Cardiac muscle cell (in vitro differentiated cells and primary cell): ENCODE measurements around the gene IMMP2L. TPM values are rescaled to one million over a fixed set of nuclear protein-coding genes. Genes with fewer than 3 reads are reported as not detected.

ENCODE experiments used
- DNase-seq, 2 donors: peaks; one replicate each; pipeline versions ENCODE4 v3.0.0 to v3.0.0-alpha.2; 2010 to 2017; ENCODE audit warnings: low read depth in 1 of 2, low spot score in 1 of 2
- H3K27ac ChIP-seq: fragments of 200-600 bp; sonication (generic); 2 replicates; pipeline ENCODE4 v1.5.1; 2016
- H3K27me3 ChIP-seq: fragments of 200-600 bp; sonication (generic); 2 replicates; pipeline ENCODE4 v1.6.0; 2016; ENCODE audit warnings: control low read depth
- H3K36me3 ChIP-seq: fragments of 200-600 bp; sonication (generic); 2 replicates; pipeline ENCODE4 v1.5.1; 2016; ENCODE audit warnings: control low read depth
- H3K4me1 ChIP-seq: fragments of 200-600 bp; sonication (generic); 2 replicates; pipeline ENCODE4 v1.8.1; 2017; ENCODE audit warnings: low read depth, mild to moderate bottlenecking, mixed run types
- H3K4me3 ChIP-seq: fragments of 200-600 bp; sonication (generic); 2 replicates; pipeline ENCODE4 v1.5.1; 2016; ENCODE audit warnings: mild to moderate bottlenecking
- H3K9me3 ChIP-seq: fragments of 200-600 bp; sonication (generic); 2 replicates; pipeline ENCODE4 v1.5.1; 2017; ENCODE audit warnings: low read depth, mild to moderate bottlenecking, control low read depth
- CTCF ChIP-seq: IDR thresholded peaks from 2 replicates; pipeline ENCODE4 v1.5.1; 2012; ENCODE audit warnings: low read depth, mild to moderate bottlenecking, low read length
- polyA plus RNA-seq: library from polyadenylated mRNA; unstranded; fragments of >200 nt; fragmentation: Nextera tagmentation; extraction: Ambion mirVana; gene quantifications from 2 replicates; pipeline ENCODE4 v1.2.1, GENCODE V29; 2016
- total RNA-seq: library from RNA; depleted of rRNA; stranded (reverse); fragments of >200 nt; gene quantifications from 2 replicates; pipeline ENCODE4 v1.2.3, GENCODE V29; 2016

IMMP2L gene
- total and polyA plus RNA-seq, 2 experiments from 2014 or later: 6.0 to 11.9 TPM

GRCh38 chr7:111012149-111012548 lies 550.1 kb downstream of the IMMP2L start:
- Histone ChIP-seq H3K9me3 (no peaks in the 10 kb centered on the region), H3K4me3 (no peak overlapping the region), H3K4me1 (no peaks in the 10 kb centered on the region), H3K27me3 (no peaks in the 10 kb centered on the region), H3K36me3 (no peaks in the 10 kb centered on the region), H3K27ac (no peak overlapping the region)
- no peak for TF ChIP-seq CTCF
- DNase-seq: peak in 1 of 2 donors; percentile 20

- Histone ChIP-seq H3K9me3 (no peaks in the 10 kb centered on the region), H3K27me3 (no peaks in the 10 kb centered on the region), H3K4me1 (no peaks in the 10 kb centered on the region), H3K36me3 (no peaks in the 10 kb centered on the region), H3K4me3 (no peak overlapping the region), H3K27ac (no peak overlapping the region)
- no peak for DNase-seq
- TF ChIP-seq CTCF: no peak
Observed at GRCh38 chr7:111011520-111011919, 550.8 kb downstream of the IMMP2L start.

- Histone ChIP-seq H3K27me3 (no peaks in the 10 kb centered on the region), H3K36me3 (no peaks in the 10 kb centered on the region), H3K4me3 (no peak overlapping the region), H3K9me3 (no peaks in the 10 kb centered on the region), H3K27ac (no peak overlapping the region), H3K4me1 (no peaks in the 10 kb centered on the region)
- no peak for DNase-seq
- TF ChIP-seq CTCF: no peak
Observed at GRCh38 chr7:111010798-111011197, 551.5 kb downstream of the IMMP2L start.

GRCh38 chr7:111009526-111010040 lies 552.7 kb downstream of the IMMP2L start:
- no peak for DNase-seq
- no peak overlapping the region for H3K4me3 ChIP-seq
- no peaks in the 10 kb centered on the region for H3K4me1 ChIP-seq
- no peak overlapping the region for H3K27ac ChIP-seq
- TF ChIP-seq CTCF: no peak
- no peaks in the 10 kb centered on the region for H3K9me3 ChIP-seq
- H3K27me3 ChIP-seq: no peaks in the 10 kb centered on the region
- H3K36me3 ChIP-seq: no peaks in the 10 kb centered on the region

- Histone ChIP-seq H3K4me1 (no peaks in the 10 kb centered on the region), H3K4me3 (no peak overlapping the region), H3K27ac (no peak overlapping the region), H3K27me3 (no peaks in the 10 kb centered on the region), H3K9me3 (no peaks in the 10 kb centered on the region), H3K36me3 (no peaks in the 10 kb centered on the region)
- no peak for TF ChIP-seq CTCF
- DNase-seq: no peak
Observed at GRCh38 chr7:111006691-111007090, 555.6 kb downstream of the IMMP2L start.

- no peaks in the 10 kb centered on the region for H3K4me1 ChIP-seq
- no peak overlapping the region for H3K27ac ChIP-seq
- DNase-seq: no peak
- H3K4me3 ChIP-seq: no peak overlapping the region
- no peak for TF ChIP-seq CTCF
- H3K36me3 ChIP-seq: no peaks in the 10 kb centered on the region
- no peaks in the 10 kb centered on the region for H3K27me3 ChIP-seq
- H3K9me3 ChIP-seq: no peaks in the 10 kb centered on the region
Observed at GRCh38 chr7:111006040-111006439, 556.3 kb downstream of the IMMP2L start.
